ENCODE data around the gene CPLX3. TPM values are rescaled to one million over a fixed set of nuclear protein-coding genes. Genes with fewer than 3 reads are reported as not detected.

CPLX3 gene
- total RNA-seq, 2 experiments from 2014 or later: 0.35 TPM; not detected in 1

DNA sequence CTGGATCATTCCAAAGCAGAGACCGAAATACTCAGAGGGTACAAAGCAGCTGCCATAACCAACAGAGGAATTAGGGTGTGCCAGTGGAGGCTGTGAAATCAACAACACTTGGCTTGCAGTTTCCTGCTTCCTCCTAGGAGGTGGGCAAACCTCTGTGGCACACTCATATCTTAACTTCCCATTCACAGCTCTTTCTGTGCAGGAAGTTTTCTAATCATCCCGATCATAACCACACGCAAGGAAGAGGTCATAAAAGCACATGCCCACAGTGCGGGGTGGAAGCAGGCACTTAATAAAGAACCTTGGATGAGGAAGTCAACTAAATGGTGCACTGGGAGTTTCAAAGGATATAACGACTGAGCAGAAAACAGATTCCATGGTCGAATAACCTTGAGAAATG, 41.6 kb downstream of the CPLX3 start:
- ATAC-seq: no peak
- CTCF ChIA-PET: interaction anchor here (0.7 to 3.4 kb wide), 7 partner anchors 9 to 39 kb away, joined by 3 to 19 read pairs (median 4); partner anchors contain the start of gene FAM219B
- no peaks in the 10 kb centered on the region for H3K9me3 Mint-ChIP-seq (ENCODE audit: low read depth)
- H3K4me1 Mint-ChIP-seq: peaks cover 84% of the 10 kb centered on the region
- H3K27ac Mint-ChIP-seq: peak overlapping the region; percentile 95
- H3K36me3 Mint-ChIP-seq: peaks cover 58% of the 10 kb centered on the region
- no peaks in the 10 kb centered on the region for H3K27me3 Mint-ChIP-seq
- peak overlapping the region; percentile 18 for H3K4me3 Mint-ChIP-seq
- no peak for DNase-seq

- H3K4me1 Mint-ChIP-seq: peaks cover 79% of the 10 kb centered on the region
- H3K36me3 Mint-ChIP-seq: peaks cover 52% of the 10 kb centered on the region
- CTCF ChIA-PET: interaction anchor here (0.9 to 6.0 kb wide), 18 partner anchors 8 to 237 kb away, joined by 3 to 67 read pairs (median 8); partner anchors contain the start of genes MPI and ULK3
- no peak for DNase-seq
- no peaks in the 10 kb centered on the region for H3K9me3 Mint-ChIP-seq (ENCODE audit: low read depth)
- H3K27me3 Mint-ChIP-seq: no peaks in the 10 kb centered on the region
- H3K27ac Mint-ChIP-seq: peak overlapping the region; percentile 95
- no peak for ATAC-seq
- H3K4me3 Mint-ChIP-seq: peak overlapping the region; percentile 94
These were observed 42.9 kb downstream of the CPLX3 start for GRCh38 chr15:74869372-74869725.

DNA sequence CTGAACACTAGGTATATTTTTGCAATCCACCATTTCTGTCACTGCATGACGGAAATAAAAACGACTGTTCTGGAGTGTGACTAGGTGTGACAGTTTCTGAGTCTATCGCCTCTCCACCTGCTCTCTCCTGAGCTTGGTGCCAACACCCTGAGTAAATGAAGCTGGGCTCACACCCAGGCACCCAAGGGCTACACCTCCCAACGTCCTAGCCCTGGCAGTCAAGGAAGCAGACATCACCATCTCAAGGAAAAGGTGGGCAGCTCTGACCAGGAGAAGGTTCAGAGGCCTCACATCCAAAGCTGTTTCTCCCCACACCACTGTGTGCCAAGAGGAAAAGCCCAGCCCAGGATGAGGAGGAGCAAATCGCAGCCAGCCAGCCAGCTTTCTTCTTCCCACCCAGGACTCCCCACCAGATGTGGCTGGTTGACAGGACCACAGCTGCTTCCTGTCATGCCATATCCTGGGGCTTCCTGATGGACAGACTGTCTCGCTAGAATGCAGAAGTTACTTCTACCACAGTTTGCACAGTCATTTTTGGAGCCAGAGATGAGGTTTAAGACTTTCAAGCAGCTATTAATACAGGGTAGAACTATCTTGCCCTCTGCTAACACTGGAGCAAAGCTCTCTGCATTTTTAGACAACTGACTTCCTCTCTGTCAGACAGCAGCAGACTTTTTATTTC, 43.4 kb downstream of the CPLX3 start:
- no peaks in the 10 kb centered on the region for H3K9me3 Mint-ChIP-seq (ENCODE audit: low read depth)
- CTCF ChIA-PET: interaction anchor here (0.7 to 6.0 kb wide), 22 partner anchors 9 to 238 kb away, joined by 3 to 67 read pairs (median 5); partner anchors contain the start of genes MPI and ULK3
- ATAC-seq: peak; percentile 47
- peaks cover 48% of the 10 kb centered on the region for H3K36me3 Mint-ChIP-seq
- peak; percentile 90 for DNase-seq
- peaks cover 76% of the 10 kb centered on the region for H3K4me1 Mint-ChIP-seq
- peak overlapping the region; percentile 95 for H3K27ac Mint-ChIP-seq
- H3K4me3 Mint-ChIP-seq: peak overlapping the region; percentile 94
- no peaks in the 10 kb centered on the region for H3K27me3 Mint-ChIP-seq

- CTCF ChIA-PET: interaction anchor here (0.7 to 6.0 kb wide), 20 partner anchors 12 to 239 kb away, joined by 3 to 67 read pairs (median 6); partner anchors contain the start of genes MPI and ULK3
- Mint-ChIP-seq H3K4me1 (peaks cover 72% of the 10 kb centered on the region), H3K36me3 (peaks cover 45% of the 10 kb centered on the region), H3K27me3 (no peaks in the 10 kb centered on the region), H3K27ac (peak overlapping the region; percentile 95), H3K4me3 (peak overlapping the region; percentile 94), H3K9me3 (ENCODE audit: low read depth) (no peaks in the 10 kb centered on the region)
- no peak for ATAC-seq
- no peak for DNase-seq
These were observed 44.2 kb downstream of the CPLX3 start for GRCh38 chr15:74870436-74871215.

DNA sequence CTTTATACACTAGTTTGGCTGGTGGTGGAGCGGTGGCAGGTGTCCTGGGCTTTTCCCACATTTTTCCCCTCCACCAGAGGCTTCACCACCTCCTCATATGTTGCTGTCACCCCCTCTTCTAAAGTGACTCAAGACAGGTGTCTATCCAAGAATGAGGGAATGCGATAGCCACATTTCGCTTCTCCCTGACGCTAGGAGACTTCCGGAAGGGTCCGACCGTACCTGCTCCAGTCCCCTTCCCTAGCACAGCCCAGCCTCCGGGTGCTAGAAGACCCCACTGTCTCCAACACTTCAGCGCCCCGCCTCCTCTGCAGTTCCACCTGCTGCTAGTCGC, 46.2 kb downstream of the CPLX3 start:
- Mint-ChIP-seq H3K27me3 (no peaks in the 10 kb centered on the region), H3K4me3 (peak overlapping the region; percentile 94), H3K9me3 (ENCODE audit: low read depth) (no peaks in the 10 kb centered on the region), H3K36me3 (peaks cover 30% of the 10 kb centered on the region), H3K27ac (peak overlapping the region; percentile 94), H3K4me1 (peaks cover 51% of the 10 kb centered on the region)
- ATAC-seq (no peak), DNase-seq (no peak)
- CTCF ChIA-PET: interaction anchor here (6.0 kb wide), 1 partner anchor 28 kb away, joined by 67 read pairs; no protein-coding TSS in a partner anchor

DNA sequence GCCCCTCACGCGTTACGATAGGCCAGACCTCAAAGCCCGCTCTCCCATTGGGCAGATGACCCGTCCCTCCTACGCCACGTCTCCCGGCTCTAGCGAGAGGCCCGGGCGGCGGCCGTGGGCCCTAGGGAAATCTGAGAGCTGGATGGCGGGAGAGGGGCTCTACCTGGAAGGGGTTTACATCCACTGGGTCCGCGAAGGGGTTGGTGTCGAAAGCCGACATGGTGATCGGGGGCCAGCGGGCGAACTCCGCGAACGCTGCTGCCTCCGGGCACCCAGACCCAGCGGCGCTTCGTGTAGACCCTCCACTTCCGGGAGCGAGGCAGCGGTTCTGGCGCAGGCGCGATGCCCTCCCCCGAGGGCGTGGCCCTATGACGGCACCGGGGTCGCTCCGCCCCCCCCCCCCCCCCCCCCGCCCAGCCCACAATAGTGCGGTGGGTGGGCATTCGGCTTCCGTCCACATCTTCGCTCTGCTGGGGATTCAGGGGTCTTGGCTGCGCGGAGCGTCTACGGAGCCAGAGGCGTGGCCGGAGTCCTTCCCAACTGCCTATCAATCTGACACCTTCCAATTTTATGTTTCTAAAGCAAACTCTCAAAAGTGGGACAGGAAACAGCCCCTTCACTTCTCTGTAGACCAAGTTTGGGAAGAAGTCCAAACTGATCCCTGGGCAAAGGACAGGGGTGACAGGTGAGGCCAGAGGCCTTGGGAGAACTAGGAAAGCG, 46.8 kb downstream of the CPLX3 start, which contains the start of gene SCAMP2:
Gene SCAMP2 (minus strand): TSS at position 330 of the 720 bp plus-strand sequence. CDS start 110 bp downstream, at position 220.
- H3K36me3 Mint-ChIP-seq: peaks cover 25% of the 10 kb centered on the region
- H3K4me3 Mint-ChIP-seq: peak within 1 kb of the TSS; percentile 94
- CTCF ChIA-PET: interaction anchor here (0.6 to 6.0 kb wide), 6 partner anchors 21 to 105 kb away, joined by 3 to 67 read pairs (median 3); no protein-coding TSS in a partner anchor
- H3K4me1 Mint-ChIP-seq: peaks cover 46% of the 10 kb centered on the region
- H3K27me3 Mint-ChIP-seq: no peaks in the 10 kb centered on the region
- H3K9me3 Mint-ChIP-seq (ENCODE audit: low read depth): no peaks in the 10 kb centered on the region
- ATAC-seq (peak; percentile 93), DNase-seq (peak; percentile 97)
- H3K27ac Mint-ChIP-seq: peak within 1 kb of the TSS; percentile 94

DNA sequence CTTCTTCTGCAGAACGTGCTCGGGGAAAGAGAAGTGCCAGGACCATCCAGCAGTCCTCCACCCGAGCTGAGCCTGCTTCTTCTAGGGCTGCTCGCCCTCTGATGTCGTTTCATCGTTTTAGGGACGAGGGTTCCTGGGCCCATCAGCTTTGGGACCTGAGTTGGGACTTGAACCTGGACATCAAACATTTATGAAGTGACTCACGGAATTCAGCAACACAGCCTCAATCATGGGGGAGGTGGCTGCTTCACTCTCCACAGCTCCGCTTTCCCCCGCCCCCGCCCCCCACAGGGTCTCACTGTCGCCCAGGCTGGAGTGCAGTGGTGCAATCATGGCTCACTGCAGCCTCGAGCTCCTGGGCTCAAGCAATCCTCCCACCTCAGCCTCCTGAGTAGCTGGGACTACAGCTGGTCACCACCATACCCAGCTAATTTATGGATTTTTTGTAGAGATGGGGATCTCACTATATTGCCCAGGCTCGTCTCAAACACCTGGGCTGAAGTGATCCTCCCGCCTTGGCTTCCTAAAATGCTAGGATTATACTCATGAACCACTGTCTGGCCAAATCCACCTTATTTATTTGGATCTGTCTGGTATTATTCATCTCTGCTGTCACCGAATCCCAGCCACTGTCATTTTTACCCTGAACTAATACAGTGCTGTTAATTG, 47.5 kb downstream of the CPLX3 start:
- Mint-ChIP-seq H3K36me3 (peaks cover 21% of the 10 kb centered on the region), H3K4me3 (peak overlapping the region; percentile 94), H3K27ac (peak overlapping the region; percentile 92), H3K27me3 (no peaks in the 10 kb centered on the region), H3K4me1 (peaks cover 39% of the 10 kb centered on the region), H3K9me3 (ENCODE audit: low read depth) (no peaks in the 10 kb centered on the region)
- ATAC-seq (no peak), DNase-seq (peak; percentile 50)
- CTCF ChIA-PET: interaction anchor here (0.7 to 6.0 kb wide), 5 partner anchors 26 to 105 kb away, joined by 3 to 67 read pairs (median 3); no protein-coding TSS in a partner anchor

- ATAC-seq (no peak), DNase-seq (no peak)
- H3K9me3 Mint-ChIP-seq (ENCODE audit: low read depth): peaks cover 5% of the 10 kb centered on the region
- H3K4me1 Mint-ChIP-seq: peaks cover 6% of the 10 kb centered on the region
- no peak overlapping the region for H3K27ac Mint-ChIP-seq
- H3K4me3 Mint-ChIP-seq: no peak overlapping the region
- H3K36me3 Mint-ChIP-seq: peaks cover 2% of the 10 kb centered on the region
- H3K27me3 Mint-ChIP-seq: no peaks in the 10 kb centered on the region
- CTCF ChIA-PET: interaction anchor here (1.8 kb wide), 1 partner anchor 23 kb away, joined by 4 read pairs; no protein-coding TSS in a partner anchor
These were observed 51.8 kb downstream of the CPLX3 start for GRCh38 chr15:74878273-74878672.

Small RNA genes within 50 kb of the gene (microRNA-seq; reads per million reads assigned to microRNA genes)
- gene MIR4513 (not detected), gene MIR6882 (1.7 reads per million)

Other genes starting within 250 kb of the CPLX3 start
- 100 to 1,000 TPM; 120 to 140 TPM for gene CLK3, start 210.8 kb upstream of the CPLX3 start, total RNA-seq
- 10 to 100 TPM; 41.8 to 47.7 TPM for gene EDC3, start 130.6 kb upstream of the CPLX3 start, total RNA-seq
- 1 to 10 TPM; 1.2 to 2.8 TPM for gene CYP1A1, start 101.1 kb upstream of the CPLX3 start, total RNA-seq
- not detected for gene CYP1A2, start 77.8 kb upstream of the CPLX3 start, total RNA-seq
- 100 to 1,000 TPM; 349 to 369 TPM for gene CSK, start 44.5 kb upstream of the CPLX3 start, total RNA-seq
- gene LMAN1L, start 13.8 kb upstream of the CPLX3 start, total RNA-seq: not detected
- gene ULK3, start 16.5 kb downstream of the CPLX3 start, total RNA-seq: 10 to 100 TPM; 48.5 to 58.6 TPM
- 100 to 1,000 TPM; 108 to 115 TPM for gene SCAMP2, start 46.7 kb downstream of the CPLX3 start, total RNA-seq
- gene MPI, start 63.4 kb downstream of the CPLX3 start, total RNA-seq: 10 to 100 TPM; 52.8 to 59.0 TPM
- 100 to 1,000 TPM in 1 of 2 experiments, 10 to 100 TPM in 1; 95.2 to 119 TPM for gene FAM219B, start 80.2 kb downstream of the CPLX3 start, total RNA-seq
- 100 to 1,000 TPM; 322 to 326 TPM for gene COX5A, start 111.4 kb downstream of the CPLX3 start, total RNA-seq
- 1 to 10 TPM; 6.8 to 7.5 TPM for gene RPP25, start 130.1 kb downstream of the CPLX3 start, total RNA-seq
- gene SCAMP5, start 168.9 kb downstream of the CPLX3 start, total RNA-seq: under 1 TPM; 0.61 to 0.94 TPM
- 10 to 100 TPM; 36.3 to 36.7 TPM for gene PPCDC, start 197.0 kb downstream of the CPLX3 start, total RNA-seq

Data from activated CD8-positive, alpha-beta memory T cell treated with anti-CD3 and anti-CD28 coated beads, Interleukin-2, amount 10 ng/mL, durations not matched to agents 7 days and 5 days (primary cell).